ENCODE data around the gene PLA2G4C.

- TF ChIP-seq POLR2A (IDR thresholded peaks at IDR 0.05; ENCODE audit: low read depth, low read length): no peak
- TF ChIP-seq PAX5 (IDR thresholded peaks at IDR 0.05; ENCODE audit: insufficient read depth, low read length, severe bottlenecking): no peak
- no peak for TF ChIP-seq TAF1 (IDR thresholded peaks at IDR 0.05; ENCODE audit: low read depth, low read length)
- no peak for TF ChIP-seq POLR2AphosphoS5 (IDR thresholded peaks at IDR 0.05; ENCODE audit: low read depth, low read length)
- no peak for TF ChIP-seq SPI1 (IDR thresholded peaks at IDR 0.05; ENCODE audit: low read depth, low read length)
- no peak for TF ChIP-seq POU2F2 (IDR thresholded peaks at IDR 0.05; ENCODE audit: low read depth, low read length)
These were observed 10.4 kb upstream of the PLA2G4C start for GRCh38 chr19:48121066-48121465.

All from GM12891 (cell line).